HTERT RPE-1 (cell line): ENCODE results near the gene NUDCD3.

Experiments
- in situ Hi-C: fragments of 300-500 bp; cut with MboI; formaldehyde crosslinking; loops from 4 replicates; pipeline ENCODE4 v1.14.3; 2020; ENCODE audit warnings: low sequenced_read_pairs

The NUDCD3 gene

GRCh38 chr7:44373418-44373740, 117.1 kb downstream of the NUDCD3 start:
- in situ Hi-C loops, result no loop called here

- in situ Hi-C loops, result no loop called here
These were observed 117.7 kb downstream of the NUDCD3 start for GRCh38 chr7:44372560-44373417.

- in situ Hi-C loops, result no loop called here
These were observed 121.6 kb downstream of the NUDCD3 start for GRCh38 chr7:44368885-44369284.

GRCh38 chr7:44368455-44368854, 122.0 kb downstream of the NUDCD3 start:
- in situ Hi-C loops, result no loop called here

- in situ Hi-C loops, result no loop called here
These were observed 122.9 kb downstream of the NUDCD3 start for GRCh38 chr7:44367475-44368043.

DNA sequence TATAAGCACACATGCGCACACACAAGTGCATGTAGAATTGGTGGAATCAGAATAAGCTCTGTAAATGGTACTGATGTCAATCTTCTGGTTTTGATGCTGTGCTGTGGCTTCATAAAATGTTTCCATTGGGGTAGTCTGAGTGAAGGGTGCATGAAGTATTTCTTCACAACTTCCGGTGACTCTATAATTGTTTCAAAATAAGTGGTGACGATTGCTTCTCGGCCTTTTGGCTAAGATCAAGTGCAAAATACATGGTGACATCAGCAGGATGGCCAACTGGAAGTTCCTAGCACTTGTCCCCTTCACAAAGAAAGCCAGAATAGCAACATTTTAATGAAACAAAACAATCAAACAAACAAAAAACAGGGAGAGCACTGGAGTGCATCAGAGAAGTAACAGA, 123.5 kb downstream of the NUDCD3 start:
- in situ Hi-C loops, result no loop called here

DNA sequence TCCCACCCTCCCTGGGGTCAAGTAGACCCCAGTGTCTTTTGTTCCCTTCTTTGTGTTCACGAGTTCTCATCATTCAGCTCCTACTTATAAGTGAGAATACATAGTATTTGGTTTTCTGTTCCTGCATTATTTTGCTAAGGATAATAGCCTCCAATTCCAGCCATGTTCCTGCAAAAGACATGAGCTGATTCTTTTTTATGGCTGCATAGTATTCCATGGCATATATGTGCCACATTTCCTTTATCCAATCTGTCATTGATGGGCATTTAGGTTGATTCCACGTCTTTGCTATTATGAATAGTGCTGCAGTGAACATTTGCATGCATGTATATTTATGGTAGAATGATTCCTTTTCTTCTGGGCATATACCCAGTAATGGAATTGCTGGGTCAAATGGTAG, 136.8 kb downstream of the NUDCD3 start:
- in situ Hi-C loops, result no loop called here

GRCh38 chr7:44348851-44349781, 141.3 kb downstream of the NUDCD3 start:
- in situ Hi-C loops, result no loop called here

DNA sequence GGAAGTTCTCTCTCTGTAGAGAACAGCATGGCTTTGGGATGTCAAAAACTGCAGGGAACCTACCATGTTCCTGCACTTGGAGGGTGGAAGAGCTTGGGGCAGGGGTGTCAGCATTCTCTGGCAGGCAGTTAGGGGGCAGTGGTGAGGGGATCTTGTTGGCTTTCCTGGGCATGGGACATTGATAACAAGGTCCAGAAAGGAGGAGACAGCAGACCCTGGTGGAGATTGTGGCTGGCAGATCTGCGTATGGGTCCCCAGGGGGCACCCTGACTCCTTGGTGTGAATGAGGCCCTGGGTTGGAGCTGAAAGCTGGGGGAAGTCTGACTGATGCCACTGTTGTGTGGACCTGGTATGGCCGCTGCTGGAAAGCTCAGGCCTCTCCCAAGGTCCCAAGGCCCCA, 142.2 kb downstream of the NUDCD3 start:
- in situ Hi-C loops, result no loop called here

DNA sequence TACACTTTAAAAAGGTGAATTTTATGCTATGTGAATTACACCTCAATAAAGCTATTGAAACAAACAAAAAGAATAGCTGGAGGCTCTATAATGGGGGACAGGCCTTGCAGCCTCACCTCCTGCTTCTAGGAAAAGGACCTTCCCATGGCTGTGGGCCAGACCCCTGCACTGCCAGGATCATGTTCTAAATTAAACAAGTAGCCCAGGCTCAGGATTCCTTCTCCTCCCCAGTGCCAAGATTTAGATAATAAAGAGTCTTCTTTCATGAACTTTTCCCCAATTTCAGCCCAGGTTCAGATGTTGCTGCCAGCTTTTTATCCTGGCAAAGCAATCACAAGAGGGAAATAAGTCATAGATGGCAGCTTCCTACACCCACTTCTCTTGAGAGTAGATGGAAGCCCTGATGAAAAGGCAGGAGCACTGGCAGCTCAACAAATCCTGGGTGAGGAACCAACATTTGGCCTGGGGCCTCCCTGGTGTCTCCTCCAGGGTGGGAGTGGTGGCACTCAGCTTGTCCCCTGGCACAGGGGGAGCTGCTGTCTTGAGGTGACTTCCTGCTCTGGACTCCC, 142.8 kb downstream of the NUDCD3 start:
- in situ Hi-C loops, result no loop called here

GRCh38 chr7:44346063-44346462, 144.4 kb downstream of the NUDCD3 start:
- in situ Hi-C loops, result no loop called here

DNA sequence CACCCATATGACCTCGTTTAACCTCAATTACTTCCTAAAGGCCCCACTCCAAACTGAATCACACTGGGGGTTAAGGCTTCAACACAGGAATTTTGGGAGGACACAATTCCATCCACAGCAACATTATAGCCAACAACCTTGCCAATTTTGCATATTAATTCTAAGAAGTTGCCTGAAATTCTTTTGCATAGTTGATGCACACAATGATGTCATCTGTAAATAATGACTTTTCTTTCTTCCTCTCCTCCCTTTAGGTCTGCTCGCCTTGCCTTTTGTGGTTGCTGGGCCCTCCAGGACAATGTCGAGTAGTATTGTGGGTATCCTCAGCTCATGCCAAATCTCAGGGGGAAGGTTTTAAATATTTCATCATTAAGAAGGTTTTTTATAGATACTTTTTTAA, 149.1 kb downstream of the NUDCD3 start:
- in situ Hi-C loops, result no loop called here

DNA sequence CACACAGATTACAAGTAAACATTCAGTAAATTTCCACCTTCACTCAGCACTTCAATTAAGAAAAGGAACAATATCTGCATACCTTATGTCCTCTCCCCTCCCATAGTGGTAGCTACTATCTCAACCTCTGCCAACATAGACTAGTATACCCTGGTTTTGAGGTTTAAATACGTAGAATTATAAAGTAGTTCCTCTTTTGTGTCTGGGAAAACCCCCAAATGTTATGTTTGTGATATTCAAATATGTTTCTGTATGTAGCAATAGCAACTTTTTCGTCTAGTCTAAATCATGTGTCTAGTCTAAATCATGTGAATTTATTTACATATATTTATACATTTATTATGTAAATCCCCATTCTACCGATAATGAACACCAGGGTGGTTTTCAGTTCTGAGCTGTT, 151.9 kb downstream of the NUDCD3 start:
- in situ Hi-C loops, result no loop called here

DNA sequence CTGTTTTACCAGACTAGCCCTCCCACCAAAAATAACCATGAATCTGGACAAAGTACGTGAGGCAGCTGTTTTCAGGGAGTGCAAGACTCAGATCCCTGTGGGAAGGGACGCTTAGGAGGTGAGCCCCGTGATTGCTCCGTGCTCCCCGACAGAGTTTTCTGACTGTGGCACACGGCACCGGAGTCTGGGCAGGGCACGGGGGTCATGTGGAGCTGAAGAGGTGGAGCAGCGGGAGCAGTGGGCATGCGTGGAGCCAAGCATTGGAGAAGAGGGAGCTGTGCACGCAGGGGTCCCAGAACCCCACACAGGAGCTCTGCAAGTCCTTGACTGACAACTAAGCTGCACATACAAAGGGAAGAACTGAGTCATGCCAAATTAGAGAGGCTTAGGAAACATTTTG, 154.0 kb downstream of the NUDCD3 start:
- in situ Hi-C loops, result no loop called here

DNA sequence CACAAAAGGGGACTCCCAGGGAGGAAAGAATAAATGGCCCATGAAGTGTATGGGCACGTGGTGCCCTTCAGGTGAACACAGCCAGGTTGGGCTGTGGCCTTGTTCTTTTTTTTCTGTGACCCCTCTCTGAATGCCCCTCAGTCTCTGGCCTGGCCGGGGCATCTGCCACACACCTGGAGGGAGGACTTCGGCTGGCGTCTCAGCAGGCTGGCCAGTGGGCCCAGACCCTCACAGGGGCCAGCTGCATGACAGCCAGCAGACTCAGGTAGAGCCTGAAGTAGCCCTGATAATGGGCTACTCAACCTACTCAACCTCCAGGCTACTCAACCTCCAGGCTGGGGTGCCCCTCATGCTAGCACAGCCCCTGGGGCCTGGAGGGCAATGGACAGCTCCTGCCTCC, 155.3 kb downstream of the NUDCD3 start:
- in situ Hi-C loops, result no loop called here

GRCh38 chr7:44334734-44335097, 155.7 kb downstream of the NUDCD3 start:
- in situ Hi-C loops, result no loop called here

- in situ Hi-C loops, result no loop called here
These were observed 156.3 kb downstream of the NUDCD3 start for GRCh38 chr7:44333911-44334733.

DNA sequence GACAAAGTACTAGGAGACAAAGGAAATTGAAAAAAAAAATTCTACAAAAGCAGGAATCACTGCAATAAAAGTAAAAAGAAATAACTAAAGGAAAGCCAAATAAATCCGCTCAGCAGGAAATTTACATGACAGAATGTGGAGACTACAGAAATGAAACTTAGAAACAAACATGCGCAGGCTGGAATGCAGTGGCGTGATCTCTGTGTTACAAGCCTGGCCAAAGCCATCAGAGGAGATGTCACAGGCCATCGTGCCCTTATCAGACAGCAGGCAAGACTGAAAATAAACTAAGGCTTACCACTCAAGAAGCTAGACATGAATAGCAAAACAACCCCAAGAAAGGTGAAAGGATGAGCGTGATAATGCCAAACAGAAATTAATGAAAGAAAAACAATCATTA, 158.8 kb downstream of the NUDCD3 start:
- in situ Hi-C loops, result no loop called here

- in situ Hi-C loops, result no loop called here
These were observed 160.1 kb downstream of the NUDCD3 start for GRCh38 chr7:44330331-44330730.

- in situ Hi-C loops, result no loop called here
These were observed 160.6 kb downstream of the NUDCD3 start for GRCh38 chr7:44329888-44330287.
